Activated T-cell treated with anti-CD3 and anti-CD28 coated beads for 24 hours (primary cell): ENCODE measurements around the gene PPM1F.
A peak's percentile ranks its signal among the peaks of the same experiment; 100 is the strongest.

Experiments
- DNase-seq: peaks from one replicate; pipeline ENCODE4 v3.0.0-alpha.2; 2020; ENCODE audit warnings: low read depth

Gene PPM1F

DNA sequence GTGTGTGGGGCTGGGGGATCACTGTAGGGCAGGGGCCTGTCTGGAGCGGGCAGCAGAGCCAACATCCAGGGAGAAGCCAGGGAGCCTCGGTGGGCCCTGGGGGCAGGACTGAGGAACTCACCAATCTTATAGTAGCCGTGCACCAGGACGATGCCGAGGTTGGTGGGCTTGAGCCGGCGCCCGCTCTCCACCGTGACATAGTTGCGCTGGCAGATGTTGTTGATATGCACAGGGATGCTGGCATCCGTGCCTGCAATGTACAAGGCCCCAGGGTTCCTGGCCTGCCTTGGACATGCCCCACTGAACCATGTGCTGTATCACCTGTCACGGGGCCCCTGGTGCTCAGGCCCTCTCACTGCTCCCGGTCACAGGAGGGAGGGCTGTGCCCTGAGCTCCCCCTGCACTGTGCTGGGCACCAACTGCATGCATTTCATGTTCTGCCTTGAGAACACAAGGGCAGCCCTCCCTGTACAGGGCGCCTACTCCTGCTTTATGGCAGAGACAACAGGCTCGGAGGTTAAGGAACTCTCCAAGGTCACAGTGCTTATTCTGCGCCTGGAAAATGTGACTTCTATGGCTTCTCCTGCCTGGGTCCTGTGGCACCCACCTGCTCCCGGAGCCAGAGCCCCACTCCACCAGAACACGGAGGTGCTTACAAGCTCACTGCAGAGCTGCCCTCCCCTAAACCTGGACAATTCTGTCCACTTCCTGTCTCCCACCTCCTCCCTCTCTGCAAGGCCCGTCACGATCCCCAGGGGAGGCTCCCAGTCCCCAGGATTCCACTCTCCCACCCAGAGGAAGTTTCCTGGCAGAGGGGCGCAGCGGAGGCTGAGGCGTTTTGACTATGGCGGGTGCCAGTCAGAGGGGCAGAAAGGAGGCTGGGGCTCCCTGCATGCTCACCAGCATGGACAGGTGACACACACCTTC is 7.8 kb upstream of the PPM1F start:
- DNase-seq: no peak

DNA sequence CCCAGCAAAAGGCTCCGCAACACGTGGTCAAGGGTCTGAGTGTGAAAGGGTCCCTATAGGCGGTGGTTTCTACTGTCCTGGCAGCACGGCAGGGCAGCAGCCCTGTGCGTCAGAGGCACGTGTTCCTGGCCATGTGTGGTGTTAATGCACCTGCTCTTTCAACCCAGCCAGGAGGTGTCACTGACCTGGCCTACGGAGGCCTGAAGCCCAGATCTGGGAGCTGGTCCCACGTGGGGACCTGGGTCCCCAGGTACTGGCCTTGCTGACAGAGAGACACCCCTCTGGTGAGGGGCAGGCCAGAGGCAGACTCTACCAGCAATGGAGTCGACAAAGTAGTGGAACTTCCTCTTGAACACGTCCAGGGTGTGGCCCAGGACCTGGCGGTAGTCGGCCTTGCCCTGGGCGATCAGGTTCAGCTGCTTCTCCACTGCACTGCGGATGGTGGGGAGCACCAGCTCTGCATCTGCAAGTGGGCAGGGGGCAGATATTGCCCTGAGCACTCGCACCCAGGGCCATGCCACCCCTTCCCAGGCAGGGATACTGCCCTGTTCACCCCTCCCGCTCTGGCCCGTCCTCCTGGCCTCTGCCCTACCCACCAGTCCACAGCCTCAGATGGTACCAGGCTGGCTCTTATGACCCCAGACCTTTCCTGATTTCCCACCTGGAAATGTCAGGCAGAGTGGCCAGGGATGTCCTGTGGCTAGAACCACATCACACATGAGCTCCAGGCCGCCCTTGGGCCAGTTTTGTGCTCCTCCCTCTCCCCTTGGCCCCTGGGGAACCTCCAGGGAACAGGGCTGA is 6.8 kb upstream of the PPM1F start:
- DNase-seq: no peak

DNA sequence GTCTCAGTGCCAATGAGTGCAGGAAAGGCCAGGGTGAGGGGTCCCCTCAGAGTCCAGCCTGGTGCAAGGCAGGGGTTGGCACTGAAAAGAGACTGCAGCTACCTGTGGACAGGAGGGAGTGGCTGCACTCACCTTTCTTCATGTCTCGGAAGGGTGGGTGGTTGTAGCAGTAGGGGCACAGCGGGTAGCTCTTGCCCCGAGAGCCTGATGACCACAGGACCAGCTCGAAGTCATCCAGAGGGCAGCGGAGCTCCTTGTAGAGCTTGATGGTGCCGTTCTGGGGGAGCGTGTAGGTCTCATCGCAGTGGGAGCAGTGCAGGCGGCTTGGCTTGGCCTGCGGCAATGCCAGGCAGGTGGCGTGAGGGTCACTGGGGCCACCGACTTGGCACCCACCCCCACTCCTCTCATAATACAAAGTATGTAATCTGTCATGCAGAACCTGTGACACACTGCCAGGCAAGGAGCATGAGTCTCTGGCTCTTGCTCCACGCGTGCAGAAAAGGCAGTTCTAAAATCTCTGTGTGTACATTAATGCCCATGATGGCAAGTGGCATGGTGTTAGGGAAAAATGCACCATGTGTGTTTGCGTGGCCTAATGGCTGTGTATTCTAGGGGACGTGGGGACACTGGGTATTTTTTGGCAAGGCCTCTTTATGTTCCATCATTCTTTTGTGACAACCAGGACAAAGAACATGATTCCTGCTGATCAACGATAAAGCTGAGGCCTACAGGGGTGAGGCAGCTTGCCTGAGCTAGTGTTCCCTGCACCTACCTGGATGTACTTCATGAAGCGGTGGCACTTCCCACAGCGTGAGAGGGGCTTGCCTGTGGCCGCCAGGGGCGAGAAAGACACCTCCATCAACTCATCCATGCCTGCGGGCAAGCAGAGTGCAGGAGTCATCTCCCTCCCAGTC is 6.0 kb upstream of the PPM1F start:
- no peak for DNase-seq

DNA sequence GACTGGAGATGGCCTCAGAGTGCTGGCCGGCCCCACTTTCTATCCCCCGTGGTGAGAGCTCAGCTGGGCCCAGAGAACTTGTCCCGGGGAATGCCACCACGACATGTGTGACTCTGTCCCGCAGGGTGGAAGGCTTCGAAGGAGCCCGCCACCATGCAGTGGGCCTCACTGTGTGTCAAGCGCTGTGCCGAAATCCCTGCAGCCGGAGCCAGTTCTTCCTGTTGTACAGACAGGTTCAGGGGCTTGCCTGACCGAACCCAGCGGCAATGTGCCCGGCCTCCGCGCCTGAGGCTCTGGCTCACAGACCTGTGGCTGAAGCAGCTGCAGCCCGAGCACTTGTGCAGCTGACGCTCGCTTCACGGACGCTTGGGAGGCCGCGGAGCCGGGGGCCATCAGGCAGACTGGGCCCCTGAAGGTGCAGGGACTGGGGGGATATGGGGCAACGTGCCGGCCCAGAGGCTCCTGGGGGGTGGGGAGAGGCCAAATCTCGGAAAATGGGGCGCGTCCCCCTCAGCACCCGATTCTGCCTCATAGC is 650 bp downstream of the PPM1F start:
- peak; percentile 7 for DNase-seq

DNA sequence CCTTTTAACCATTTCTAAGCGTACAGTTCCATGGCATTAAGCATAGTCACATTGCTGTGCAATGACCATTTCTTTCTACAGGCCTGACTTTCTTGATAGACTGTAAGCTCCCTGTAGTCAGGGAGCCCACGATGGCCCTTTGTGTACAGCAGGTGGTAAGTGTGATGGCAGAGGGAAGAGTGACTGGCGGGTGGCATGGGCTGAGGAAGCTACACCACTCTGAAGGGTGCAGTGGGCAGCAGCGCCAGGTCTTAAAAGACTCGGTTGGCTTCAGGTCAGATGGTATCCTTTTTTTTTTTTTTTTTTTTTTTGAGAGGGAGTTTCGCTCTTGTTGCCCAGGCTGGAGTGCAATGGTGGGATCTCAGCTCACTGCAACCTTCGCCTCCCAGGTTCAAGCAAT is 1.6 kb downstream of the PPM1F start:
- no peak for DNase-seq

DNA sequence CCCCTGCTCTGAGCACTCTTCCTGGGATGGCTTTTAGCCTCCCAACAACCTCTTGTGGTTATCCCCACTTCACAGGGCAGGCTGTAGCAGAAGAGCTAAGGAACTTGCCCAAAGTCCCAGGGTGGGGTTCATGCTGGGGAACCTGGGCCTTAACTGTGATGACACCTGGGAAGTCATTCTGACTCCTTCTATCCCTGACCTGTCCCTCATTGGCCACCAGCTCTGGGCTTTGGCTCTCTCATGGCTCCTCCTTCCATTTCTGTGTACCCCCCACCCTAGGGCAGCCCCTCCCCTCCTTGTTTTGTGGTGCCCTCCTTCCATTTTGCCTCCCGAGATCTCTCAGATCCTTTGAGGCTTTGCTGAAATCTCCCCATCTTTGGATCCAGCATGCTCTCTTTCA is 2.7 kb downstream of the PPM1F start:
- no peak for DNase-seq

DNA sequence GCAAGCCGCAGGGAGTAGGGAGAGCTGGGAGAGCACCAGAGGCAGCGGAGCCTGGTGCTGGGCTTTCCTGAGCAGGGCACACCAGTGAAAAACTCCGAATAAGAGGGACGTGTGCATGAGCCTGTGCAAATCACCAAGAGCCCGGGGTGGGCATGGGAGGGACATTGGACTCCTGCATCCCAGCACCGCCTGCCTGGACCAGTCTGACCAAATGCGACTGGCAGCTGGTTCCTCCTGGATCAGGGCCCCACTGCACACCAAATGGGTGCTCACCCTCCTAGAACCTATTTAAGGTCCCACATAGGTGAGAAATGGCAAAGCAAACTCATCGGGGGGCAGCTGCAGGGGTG is 3.1 kb downstream of the PPM1F start:
- DNase-seq: no peak

DNA sequence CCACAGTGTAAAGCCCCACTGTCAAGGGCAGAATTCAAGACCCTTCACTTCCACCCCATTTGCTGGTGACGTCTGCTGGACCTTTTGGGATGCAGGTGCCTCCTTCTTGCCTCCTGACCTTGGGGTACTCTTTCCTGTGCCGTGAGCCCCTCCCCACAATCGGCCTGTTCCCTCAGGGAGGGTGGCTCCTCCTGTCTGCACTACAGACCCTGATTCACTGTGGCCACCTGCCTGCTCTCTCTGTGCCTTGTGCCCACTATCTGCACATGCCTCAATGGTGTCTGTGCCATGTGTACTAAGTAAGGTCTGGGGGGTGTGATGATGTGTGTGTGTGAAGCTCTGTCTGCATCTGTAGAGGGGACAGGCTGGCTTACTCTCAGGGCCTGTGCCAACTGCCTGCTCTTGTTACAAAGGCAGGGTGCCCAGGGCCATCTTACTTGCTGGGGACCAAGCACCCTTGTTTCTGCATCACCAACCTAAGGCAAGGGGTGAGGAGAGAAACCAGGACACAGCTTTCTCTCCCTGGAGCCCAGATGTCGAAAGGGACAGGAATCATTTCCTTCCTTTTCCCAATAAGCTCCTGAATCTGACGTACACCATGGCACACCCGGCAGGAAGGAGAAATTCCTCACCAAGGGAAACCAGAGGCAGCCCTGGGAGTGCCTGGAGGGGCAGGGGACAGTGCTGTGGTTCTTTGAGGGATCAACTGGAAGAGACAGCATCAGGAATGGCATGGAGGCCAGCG is 3.7 kb downstream of the PPM1F start:
- DNase-seq: no peak

DNA sequence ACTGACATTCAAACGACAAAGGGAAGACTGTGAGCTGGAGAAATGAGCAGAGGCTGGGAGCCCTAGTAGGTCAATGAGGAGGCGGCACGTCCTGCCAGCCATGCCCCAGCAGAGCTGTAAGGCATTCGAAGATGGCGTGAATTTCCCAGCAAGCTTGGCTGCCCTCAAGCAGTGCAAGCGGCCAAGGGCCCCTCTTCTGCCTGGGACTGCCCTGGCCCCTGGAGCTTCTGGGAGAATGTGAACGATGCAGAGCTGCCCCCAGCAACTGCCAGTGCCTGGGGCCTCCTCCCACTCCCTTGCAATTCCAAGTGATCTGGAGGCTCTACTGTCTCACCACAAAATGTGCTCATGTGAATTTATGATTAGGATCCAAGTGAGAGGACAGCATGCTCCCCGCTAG is 4.3 kb downstream of the PPM1F start:
- DNase-seq: no peak

DNA sequence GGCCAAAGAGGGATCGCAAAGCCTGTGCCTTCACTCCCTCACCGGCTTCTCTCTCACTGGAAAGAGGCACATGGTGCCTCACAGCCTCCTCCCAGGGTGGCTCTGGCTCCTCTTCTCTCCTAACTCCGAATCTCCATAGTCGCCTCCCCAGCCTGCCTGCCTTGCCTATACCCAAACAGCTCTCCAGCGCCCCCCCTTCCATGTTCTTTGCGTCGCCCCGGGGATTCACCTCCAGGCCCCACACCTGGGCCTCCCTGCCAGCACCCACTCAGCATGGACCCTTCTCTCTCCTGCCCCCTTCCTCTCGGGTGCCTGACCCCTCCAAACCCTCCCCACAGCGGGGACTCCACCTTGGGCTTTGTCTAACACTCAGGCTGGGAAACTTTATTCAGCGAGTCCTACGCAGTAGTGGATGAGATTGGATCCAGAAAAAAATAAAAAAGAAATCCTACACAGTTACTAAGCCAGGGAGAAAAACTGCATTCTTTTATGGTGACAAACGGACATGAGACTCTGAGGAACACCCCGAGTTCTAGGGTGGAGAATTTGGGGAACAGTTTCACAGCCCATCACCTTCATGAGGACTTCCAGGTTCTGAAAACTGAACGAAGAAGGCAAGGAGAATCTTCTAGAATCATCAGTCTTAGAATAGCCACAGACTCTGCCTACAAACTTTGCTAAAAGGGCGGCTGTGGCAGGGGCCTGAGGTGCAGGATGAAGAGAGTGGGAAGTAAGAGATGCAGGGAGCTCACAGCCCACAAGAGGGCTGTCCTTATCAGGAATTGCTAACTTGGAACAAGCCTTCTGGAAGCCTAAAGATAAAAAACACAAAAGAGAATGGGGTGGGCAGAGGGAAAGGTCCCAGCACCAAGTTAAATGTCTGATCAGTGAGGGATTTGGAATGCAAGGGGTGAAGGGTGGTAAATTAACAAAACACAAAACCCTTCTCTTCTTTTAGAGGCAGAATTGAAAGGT is 5.3 kb downstream of the PPM1F start:
- no peak for DNase-seq

DNA sequence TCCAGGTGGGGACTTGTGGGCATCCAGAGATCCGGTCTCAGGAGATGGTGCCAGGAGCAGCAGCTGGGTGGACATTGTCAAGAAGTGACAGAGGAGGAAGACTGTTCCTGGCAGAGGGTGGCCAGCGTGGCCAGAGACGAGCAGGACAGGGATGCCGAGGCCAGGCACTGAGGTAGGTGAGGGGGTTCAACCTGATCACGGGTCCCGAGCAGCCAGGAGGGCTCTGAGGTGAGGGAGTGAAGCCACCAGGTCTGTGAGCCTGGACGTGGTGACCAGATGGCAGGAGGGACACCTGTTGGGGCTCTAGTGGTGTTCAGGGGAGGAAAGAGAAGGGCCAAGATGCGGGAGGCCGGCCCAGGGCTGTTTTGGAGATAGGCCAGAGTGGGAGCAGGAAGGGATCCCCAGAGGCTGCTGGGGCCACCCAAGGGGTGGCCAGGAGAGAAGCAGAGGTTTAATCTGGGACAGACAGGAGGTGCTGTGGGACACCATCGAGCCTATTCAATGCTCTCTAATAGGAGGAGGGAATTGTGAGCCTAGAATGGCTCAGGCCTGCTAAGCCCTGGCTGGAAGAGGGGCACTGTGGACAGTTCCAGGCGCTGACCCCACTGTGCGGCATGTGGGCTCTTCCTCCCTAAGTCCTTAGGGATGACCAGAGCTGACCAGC is 6.3 kb downstream of the PPM1F start:
- DNase-seq: no peak

DNA sequence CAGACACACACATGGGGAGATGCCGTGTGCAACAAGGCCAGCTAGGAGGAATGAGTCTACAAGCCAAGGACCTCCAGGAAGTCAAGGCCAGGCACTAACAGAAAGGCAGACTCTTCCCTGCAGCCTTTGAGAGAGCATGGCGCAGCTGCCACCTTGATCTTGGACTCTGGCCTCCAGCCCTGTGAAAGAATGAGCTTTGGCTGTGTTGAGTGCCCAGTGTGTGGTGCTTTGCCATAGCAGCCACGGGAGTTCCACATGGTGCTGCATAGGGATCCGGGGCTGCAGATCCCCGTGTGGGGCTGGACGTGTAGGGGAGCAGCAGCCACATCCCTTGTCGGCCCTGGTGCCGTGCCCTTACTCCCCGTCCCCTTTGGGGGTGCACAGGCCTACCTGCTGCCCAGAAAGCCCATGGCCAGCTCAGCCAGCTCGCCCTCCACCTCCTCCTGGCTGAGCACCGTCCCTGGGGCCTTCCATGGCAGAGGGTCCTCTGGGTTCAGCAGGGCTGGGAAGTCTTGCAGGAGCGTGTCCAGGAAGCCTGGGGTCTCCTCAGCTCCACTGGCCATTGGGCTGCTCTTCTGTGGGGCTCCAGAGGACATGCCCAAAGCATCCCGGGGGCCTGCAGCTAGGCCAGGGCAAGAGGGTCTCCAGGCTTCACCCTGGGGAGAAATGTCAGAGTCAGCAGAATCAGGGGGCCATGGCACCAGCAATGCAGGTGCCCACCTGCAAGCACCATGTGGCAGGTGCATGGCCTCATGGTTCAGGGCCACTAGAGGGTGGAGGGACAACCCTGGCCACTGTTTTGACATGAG is 7.0 kb downstream of the PPM1F start:
- no peak for DNase-seq

DNA sequence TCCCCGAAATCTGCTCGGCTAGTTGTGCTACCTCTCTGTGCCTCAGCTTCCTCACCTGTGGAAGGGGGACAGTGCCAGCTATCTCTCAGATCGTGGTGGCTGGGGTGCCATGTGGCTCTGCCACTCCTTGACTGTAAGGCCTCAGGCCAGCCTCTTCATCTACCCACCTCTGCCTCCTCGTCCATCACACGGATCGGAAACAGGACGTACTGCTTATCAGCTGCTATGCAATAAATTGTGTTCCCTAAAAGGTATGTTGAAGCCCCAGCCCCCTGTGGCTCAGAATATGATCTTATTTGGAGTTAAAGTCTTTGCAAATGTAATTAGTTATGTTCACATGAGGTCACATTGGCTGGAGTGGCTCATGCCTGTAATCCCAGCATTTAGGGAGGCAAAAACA is 7.8 kb downstream of the PPM1F start:
- DNase-seq: no peak

DNA sequence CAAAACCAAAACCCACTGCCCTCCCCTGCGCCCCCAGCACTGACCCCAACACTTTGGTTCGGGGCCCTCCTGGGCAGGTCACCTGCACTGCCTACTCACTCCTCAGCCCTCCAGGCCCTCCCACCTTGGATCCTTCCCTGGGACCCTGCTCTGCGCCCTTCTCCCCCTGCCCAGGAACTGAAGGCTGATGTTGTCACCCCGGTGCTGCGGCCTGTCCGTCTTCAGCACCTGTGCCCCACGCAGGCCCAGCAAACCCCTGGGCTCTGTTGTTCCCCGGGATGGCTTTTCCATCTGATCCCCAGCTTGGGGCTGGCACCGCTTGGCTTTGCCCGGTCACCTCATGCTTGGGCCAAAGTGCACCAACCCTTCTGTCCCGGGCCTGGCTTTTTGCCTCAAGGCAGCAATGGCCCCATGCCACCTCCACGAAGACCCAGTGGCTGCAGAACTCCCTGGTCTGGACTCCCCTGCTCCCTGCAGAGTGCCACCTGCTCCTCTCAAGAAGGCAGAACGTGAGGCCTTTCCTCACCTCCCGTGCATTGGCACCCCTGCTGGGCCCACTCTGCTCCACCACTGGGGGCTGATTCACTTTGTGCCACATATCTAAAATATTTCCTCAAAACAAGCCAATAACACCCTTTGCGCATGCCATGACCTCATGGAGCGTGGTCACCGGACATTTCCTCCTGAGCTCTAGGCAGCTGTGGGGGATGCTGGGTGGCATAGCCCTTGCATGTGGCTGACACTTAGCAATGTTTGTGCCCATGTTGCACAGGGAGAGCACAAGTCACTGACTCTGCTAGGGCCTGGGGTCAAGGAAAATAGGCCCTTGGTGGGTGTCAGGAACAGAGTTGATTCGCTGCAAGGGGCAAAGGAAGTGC is 8.8 kb downstream of the PPM1F start:
- no peak for DNase-seq

DNA sequence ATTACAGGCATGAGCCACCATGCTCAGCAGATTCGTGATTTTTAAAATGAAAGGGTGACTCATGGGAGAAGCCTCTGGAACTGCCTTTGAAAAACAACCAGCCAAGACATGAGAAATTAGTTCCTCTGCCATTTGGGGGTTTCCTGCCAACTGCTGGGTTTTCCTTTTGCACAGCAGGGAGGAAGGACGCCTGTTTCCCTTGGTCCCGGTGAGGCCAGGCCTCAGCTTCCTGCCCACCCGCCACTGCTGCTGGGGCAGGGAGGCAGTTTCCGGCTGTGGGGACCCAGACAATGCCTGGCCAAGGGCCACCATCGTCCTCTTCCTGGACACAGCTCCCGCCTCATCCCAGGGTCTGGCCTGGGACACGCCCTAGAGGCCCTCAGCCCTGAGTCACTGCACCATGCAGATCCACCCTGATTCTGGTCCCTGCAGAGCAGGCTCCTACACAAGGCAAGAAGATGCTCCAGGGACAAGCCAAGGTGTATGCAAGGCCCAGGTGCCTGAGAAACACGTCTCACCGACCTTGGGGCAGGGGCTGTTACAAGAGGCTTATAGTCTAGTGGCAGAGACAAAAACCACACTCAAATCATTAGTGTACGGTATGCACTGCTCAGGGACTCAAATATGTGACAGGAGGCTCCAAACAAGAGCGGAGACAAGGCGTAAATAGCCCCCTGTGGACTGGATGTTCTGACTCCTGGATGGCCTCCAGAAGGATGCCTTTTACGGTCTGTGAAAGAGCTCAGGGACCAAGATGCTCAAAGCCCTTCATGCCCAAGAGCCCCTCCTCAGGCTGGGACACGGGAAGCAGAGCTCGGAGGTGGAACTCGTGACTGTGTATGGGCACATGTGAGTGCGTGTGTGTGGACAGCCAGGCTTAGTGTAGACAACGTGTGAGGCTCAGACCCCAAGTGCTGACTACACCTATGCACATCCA is 10.0 kb downstream of the PPM1F start:
- peak; percentile 17 for DNase-seq

DNA sequence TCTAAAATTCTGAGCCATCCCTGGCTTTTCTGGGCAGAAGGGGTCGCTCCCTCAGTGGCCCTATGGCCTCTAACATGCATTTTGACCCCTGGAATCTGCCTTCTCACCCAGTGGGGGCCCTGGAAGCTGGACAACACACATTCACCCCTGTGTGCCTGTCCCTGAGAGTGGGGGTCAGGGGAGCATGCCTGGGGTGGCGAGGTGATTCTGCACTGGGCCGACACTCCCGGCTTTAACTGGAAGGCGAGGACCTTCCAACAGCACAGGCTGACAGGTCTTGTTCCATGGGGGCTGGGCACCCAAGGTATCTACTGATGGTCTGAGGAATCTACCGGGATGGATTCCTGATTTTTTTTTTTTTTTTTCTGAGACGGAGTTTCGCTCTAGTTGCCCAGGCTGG is 10.7 kb downstream of the PPM1F start:
- no peak for DNase-seq

DNA sequence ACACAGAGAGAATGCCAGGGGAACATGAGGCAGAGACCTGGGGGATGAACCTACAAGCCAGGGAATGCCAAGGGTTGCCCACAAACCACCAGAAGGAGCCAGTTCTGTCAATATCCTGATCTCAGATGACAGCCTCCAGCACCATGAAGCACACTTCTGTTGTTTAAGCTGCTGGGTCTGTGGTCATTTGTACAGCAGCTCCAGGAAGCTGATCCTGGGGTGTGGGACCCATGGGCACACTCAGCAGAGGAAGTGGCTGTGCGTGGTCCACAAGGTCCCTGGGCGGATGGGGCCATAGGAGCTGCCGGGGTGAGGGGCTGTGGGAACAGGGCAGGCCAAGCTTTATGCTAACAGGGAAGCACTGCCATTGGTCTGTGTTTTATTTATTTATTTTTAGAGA is 12.1 kb downstream of the PPM1F start:
- DNase-seq: no peak
